HEK293 (cell line): ENCODE data around the gene MUCL3.

Source experiments
- CTCF ChIA-PET: fragments of 350-600 bp; formaldehyde crosslinking; extraction: SDS; loops from one replicate; lab custom pipeline; 2021; ENCODE audit warnings: antibody characterized with exemption; lab: Yijun Ruan, JAX
- POLR2A ChIA-PET: fragments of 300-600 bp; formaldehyde crosslinking; extraction: SDS; loops from one replicate; lab custom pipeline; 2020; ENCODE audit warnings: antibody characterized with exemption, inconsistent platforms; lab: Yijun Ruan, JAX
- H3K27ac ChIP-seq: fragments of 200-500 bp; sonication (Bioruptor generic); 2 replicates; pipeline ENCODE4 v1.5.1; 2014; ENCODE audit warnings: low read depth, low read length, control low read depth, inconsistent platforms; ENCODE audit errors: extremely low read depth
- H3K36me3 ChIP-seq, 2 experiments: fragments of 200-500 bp in 1 of 2; sonication (Bioruptor generic) in 1 of 2; 1 replicate in 1 of 2; 2 replicates in 1 of 2; pipeline ENCODE4 v1.5.1; 2014 to 2017; ENCODE audit warnings: inconsistent platforms in 2 of 2, low read length in 2 of 2; ENCODE audit not compliant: control insufficient read depth in 2 of 2, insufficient read depth in 1 of 2
- H3K4me1 ChIP-seq: fragments of 200-500 bp; sonication (Bioruptor generic); 2 replicates; pipeline ENCODE4 v1.5.1; 2014; ENCODE audit warnings: mild to moderate bottlenecking, low read length, inconsistent platforms; ENCODE audit not compliant: control insufficient read depth, insufficient read depth
- H3K4me3 ChIP-seq: 2 replicates; pipeline ENCODE4 v1.5.1; 2011; ENCODE audit warnings: low read depth, mild to moderate bottlenecking, control low read depth, low read length, moderate library complexity
- H3K9me3 ChIP-seq: fragments of 200-500 bp; sonication (Bioruptor generic); 2 replicates; pipeline ENCODE4 v1.5.1; 2014; ENCODE audit warnings: low read depth, low read length, inconsistent platforms; ENCODE audit not compliant: control insufficient read depth, insufficient read depth
- BCL11A ChIP-seq: fragments of 450-650 bp; formaldehyde crosslinking; IDR thresholded peaks from 2 replicates; pipeline ENCODE4 v1.5.1; 2016; ENCODE audit warnings: low read depth, missing biosample characterization, missing genetic modification characterization
- GLIS1 ChIP-seq: fragments of 450-650 bp; formaldehyde crosslinking; IDR thresholded peaks from 2 replicates; pipeline ENCODE4 v1.5.1; 2016; ENCODE audit warnings: missing biosample characterization, missing genetic modification characterization
- IKZF3 ChIP-seq: fragments of 450-650 bp; IDR thresholded peaks from 2 replicates; pipeline ENCODE4 v1.5.0; 2018; ENCODE audit warnings: missing biosample characterization, mild to moderate bottlenecking, missing genetic modification characterization, moderate library complexity
- MEIS1 ChIP-seq: sonication (generic); formaldehyde crosslinking; IDR thresholded peaks from 2 replicates; pipeline ENCODE4 v1.8.1; 2022; ENCODE audit warnings: missing genetic modification reagents, mild to moderate bottlenecking, borderline replicate concordance
- REPIN1 ChIP-seq: fragments of 450-650 bp; formaldehyde crosslinking; IDR thresholded peaks from 2 replicates; pipeline ENCODE4 v1.5.1; 2017; ENCODE audit warnings: missing biosample characterization, missing genetic modification characterization, low read depth
- SALL2 ChIP-seq: fragments of 450-650 bp; formaldehyde crosslinking; IDR thresholded peaks from 2 replicates; pipeline ENCODE4 v1.5.0; 2017; ENCODE audit warnings: missing biosample characterization, mild to moderate bottlenecking, missing genetic modification characterization, borderline replicate concordance
- YY1 ChIP-seq: fragments of 450-650 bp; formaldehyde crosslinking; IDR thresholded peaks from 2 replicates; pipeline ENCODE4 v1.5.1; 2018; ENCODE audit warnings: missing biosample characterization, missing genetic modification characterization
- ZNF112 ChIP-seq: fragments of 450-650 bp; formaldehyde crosslinking; IDR thresholded peaks from 2 replicates; pipeline ENCODE4 v1.5.0; 2017; ENCODE audit warnings: missing biosample characterization, missing genetic modification characterization
- ZNF24 ChIP-seq: fragments of 450-650 bp; formaldehyde crosslinking; IDR thresholded peaks from 2 replicates; pipeline ENCODE4 v1.5.1; 2016; ENCODE audit warnings: missing biosample characterization, missing genetic modification characterization
- ZNF248 ChIP-seq: fragments of 450-650 bp; formaldehyde crosslinking; IDR thresholded peaks from 2 replicates; pipeline ENCODE4 v1.5.1; 2017; ENCODE audit warnings: missing biosample characterization, missing genetic modification characterization
- ZNF394 ChIP-seq: fragments of 450-650 bp; formaldehyde crosslinking; IDR thresholded peaks from 2 replicates; pipeline ENCODE4 v1.5.1; 2016; ENCODE audit warnings: missing biosample characterization, missing genetic modification characterization, mild to moderate bottlenecking, moderate library complexity, borderline replicate concordance
- ZNF571 ChIP-seq: fragments of 450-650 bp; formaldehyde crosslinking; IDR thresholded peaks from 2 replicates; pipeline ENCODE4 v1.5.0; 2017; ENCODE audit warnings: missing biosample characterization, missing genetic modification characterization
- ZNF624 ChIP-seq: fragments of 450-650 bp; formaldehyde crosslinking; IDR thresholded peaks from 2 replicates; pipeline ENCODE4 v1.5.1; 2017; ENCODE audit warnings: missing biosample characterization, missing genetic modification characterization
- ZNF654 ChIP-seq: fragments of 450-650 bp; formaldehyde crosslinking; IDR thresholded peaks from 2 replicates; pipeline ENCODE4 v1.5.1; 2016; ENCODE audit warnings: low read depth, missing biosample characterization, missing genetic modification characterization
- TF ChIP-seq, protein P1 (sequence below): fragments of 450-650 bp; formaldehyde crosslinking; IDR thresholded peaks from 2 replicates; pipeline ENCODE4 v1.5.1; 2016; ENCODE audit warnings: missing biosample characterization, missing genetic modification characterization
- TF ChIP-seq, protein P2 (sequence below): fragments of 450-650 bp; formaldehyde crosslinking; IDR thresholded peaks from 2 replicates; pipeline ENCODE4 v1.5.1; 2016; ENCODE audit warnings: missing biosample characterization, missing genetic modification characterization
- TF ChIP-seq, protein P3 (sequence below): fragments of 450-650 bp; formaldehyde crosslinking; IDR thresholded peaks from 2 replicates; pipeline ENCODE4 v1.5.1; 2016; ENCODE audit warnings: missing biosample characterization, missing genetic modification characterization
- TF ChIP-seq, protein P4 (sequence below): fragments of 450-650 bp; formaldehyde crosslinking; IDR thresholded peaks from 2 replicates; pipeline ENCODE4 v1.5.1; 2017; ENCODE audit warnings: missing biosample characterization, missing genetic modification characterization
- TF ChIP-seq, protein P5 (sequence below): fragments of 450-650 bp; formaldehyde crosslinking; IDR thresholded peaks from 2 replicates; pipeline ENCODE4 v1.5.1; 2016; ENCODE audit warnings: missing biosample characterization, missing genetic modification characterization
- TF ChIP-seq, protein P6 (sequence below): fragments of 450-650 bp; formaldehyde crosslinking; IDR thresholded peaks from 2 replicates; pipeline ENCODE4; 2016; ENCODE audit warnings: missing biosample characterization, missing genetic modification characterization

The MUCL3 gene

DNA sequence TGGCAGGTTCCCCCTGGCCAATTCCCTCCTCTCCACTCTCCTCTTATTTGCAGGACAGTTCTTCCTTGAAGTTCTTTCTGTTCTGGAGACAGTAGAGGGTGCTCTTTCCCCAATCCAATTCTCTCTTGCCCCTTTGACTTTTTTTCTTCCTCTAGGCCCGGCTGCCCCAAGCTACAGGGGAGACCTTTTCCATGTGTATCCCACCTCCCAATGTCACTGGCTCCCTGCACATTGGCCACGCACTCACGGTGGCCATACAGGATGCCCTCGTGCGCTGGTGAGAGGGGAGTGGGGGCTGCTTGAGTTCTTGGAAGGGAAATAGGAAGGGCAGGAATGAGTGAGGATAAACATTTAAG lies 25.2 kb upstream of the MUCL3 start:
- POLR2A ChIA-PET: interaction anchor here (0.6 to 2.9 kb wide), 9 partner anchors 11 to 193 kb away, joined by 3 to 24 read pairs (median 4); partner anchors contain the start of genes DDR1 and IER3
- TF ChIP-seq IKZF3 (0 out of 2 replicates have a peak, but pooled peaks have one; percentile 18), ZNF654 (tag by site-specific recombination) (peak; percentile 94), ZNF24 (tag by site-specific recombination) (no peak)
- TF ChIP-seq, protein P1, sequence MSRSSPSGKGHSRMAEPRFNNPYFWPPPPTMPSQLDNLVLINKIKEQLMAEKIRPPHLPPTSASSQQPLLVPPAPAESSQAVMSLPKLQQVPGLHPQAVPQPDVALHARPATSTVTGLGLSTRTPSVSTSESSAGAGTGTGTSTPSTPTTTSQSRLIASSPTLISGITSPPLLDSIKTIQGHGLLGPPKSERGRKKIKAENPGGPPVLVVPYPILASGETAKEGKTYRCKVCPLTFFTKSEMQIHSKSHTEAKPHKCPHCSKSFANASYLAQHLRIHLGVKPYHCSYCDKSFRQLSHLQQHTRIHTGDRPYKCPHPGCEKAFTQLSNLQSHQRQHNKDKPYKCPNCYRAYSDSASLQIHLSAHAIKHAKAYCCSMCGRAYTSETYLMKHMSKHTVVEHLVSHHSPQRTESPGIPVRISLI (tag by site-specific recombination): peak; percentile 69
- TF ChIP-seq, protein P2, sequence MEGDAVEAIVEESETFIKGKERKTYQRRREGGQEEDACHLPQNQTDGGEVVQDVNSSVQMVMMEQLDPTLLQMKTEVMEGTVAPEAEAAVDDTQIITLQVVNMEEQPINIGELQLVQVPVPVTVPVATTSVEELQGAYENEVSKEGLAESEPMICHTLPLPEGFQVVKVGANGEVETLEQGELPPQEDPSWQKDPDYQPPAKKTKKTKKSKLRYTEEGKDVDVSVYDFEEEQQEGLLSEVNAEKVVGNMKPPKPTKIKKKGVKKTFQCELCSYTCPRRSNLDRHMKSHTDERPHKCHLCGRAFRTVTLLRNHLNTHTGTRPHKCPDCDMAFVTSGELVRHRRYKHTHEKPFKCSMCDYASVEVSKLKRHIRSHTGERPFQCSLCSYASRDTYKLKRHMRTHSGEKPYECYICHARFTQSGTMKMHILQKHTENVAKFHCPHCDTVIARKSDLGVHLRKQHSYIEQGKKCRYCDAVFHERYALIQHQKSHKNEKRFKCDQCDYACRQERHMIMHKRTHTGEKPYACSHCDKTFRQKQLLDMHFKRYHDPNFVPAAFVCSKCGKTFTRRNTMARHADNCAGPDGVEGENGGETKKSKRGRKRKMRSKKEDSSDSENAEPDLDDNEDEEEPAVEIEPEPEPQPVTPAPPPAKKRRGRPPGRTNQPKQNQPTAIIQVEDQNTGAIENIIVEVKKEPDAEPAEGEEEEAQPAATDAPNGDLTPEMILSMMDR (tag by site-specific recombination): peak; percentile 72
- CTCF ChIA-PET: interaction anchor here (0.5 to 9.9 kb wide), 45 partner anchors 10 to 424 kb away, joined by 3 to 206 read pairs (median 5); partner anchors contain the start of genes MUCL3 and TCF19
- Histone ChIP-seq H3K4me3 (no peak overlapping the region), H3K36me3 (peaks cover 35 to 82% of the 10 kb centered on the region in 2 experiments), H3K27ac (no peak overlapping the region; the same call in 1 of the 2 replicates), H3K9me3 (no peaks in the 10 kb centered on the region), H3K4me1 (peaks cover 6% of the 10 kb centered on the region)

DNA sequence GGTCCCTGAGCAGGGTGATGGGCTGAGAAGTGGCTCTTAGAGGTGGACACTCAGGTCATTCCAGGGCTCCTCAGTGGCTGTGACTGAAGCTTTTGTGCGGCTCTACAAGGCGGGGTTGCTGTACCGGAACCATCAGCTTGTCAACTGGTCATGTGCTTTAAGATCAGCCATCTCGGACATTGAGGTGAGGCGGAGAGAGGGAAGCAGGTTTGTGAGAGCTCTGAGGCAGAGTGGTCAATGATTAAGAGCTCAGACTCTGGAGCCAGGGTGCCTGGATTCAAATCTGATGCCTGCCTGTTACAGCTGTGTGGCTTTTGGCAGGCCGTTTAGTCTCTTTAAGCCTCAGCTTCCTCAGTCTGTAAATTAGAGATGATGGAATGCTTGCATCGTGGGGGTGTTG lies 23.7 kb upstream of the MUCL3 start:
- Histone ChIP-seq H3K27ac (no peak overlapping the region), H3K36me3 (peaks cover 35 to 83% of the 10 kb centered on the region in 2 experiments), H3K4me1 (peaks cover 6% of the 10 kb centered on the region), H3K4me3 (no peak overlapping the region), H3K9me3 (no peaks in the 10 kb centered on the region)
- ChIA-PET CTCF (interaction anchor here (0.6 to 9.9 kb wide), 9 partner anchors 9 to 229 kb away, joined by 3 to 206 read pairs (median 15); no protein-coding TSS in a partner anchor), POLR2A (no interaction called here)
- no peak for TF ChIP-seq YY1 (tag by site-specific recombination)
- no peak for TF ChIP-seq GLIS1 (tag by site-specific recombination)
- TF ChIP-seq SALL2 (tag by site-specific recombination): no peak
- no peak for TF ChIP-seq ZNF112 (tag by site-specific recombination)

DNA sequence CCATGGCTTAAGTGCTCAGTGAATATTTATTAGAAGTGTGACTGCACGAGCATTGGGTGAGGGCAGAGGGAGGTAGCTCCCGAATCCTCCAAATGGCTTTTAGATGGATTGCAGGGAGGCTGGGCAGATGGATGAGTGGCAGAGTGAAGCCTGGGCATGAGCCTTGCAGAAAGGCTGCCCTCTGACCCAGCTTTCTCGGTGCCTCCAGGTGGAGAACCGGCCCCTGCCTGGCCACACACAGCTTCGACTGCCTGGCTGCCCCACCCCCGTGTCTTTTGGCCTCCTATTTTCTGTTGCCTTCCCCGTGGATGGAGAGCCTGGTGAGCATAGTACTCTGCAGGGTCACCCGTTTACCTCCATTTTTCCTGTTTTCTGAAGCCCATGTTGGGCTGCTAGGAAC lies 23.3 kb upstream of the MUCL3 start:
- H3K36me3 ChIP-seq: peaks cover 35 to 83% of the 10 kb centered on the region in 2 experiments
- peaks cover 6% of the 10 kb centered on the region for H3K4me1 ChIP-seq
- no peaks in the 10 kb centered on the region for H3K9me3 ChIP-seq
- no peak overlapping the region for H3K4me3 ChIP-seq
- CTCF ChIA-PET: interaction anchor here (0.7 to 9.9 kb wide), 8 partner anchors 24 to 229 kb away, joined by 3 to 206 read pairs (median 50); no protein-coding TSS in a partner anchor
- POLR2A ChIA-PET: no interaction called here
- no peak overlapping the region for H3K27ac ChIP-seq
- TF ChIP-seq, protein P3, sequence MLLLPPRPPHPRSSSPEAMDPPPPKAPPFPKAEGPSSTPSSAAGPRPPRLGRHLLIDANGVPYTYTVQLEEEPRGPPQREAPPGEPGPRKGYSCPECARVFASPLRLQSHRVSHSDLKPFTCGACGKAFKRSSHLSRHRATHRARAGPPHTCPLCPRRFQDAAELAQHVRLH (tag by site-specific recombination): no peak
- TF ChIP-seq ZNF571 (tag by site-specific recombination) (no peak), REPIN1 (no peak), ZNF624 (tag by site-specific recombination) (no peak), BCL11A (no peak), MEIS1 (CRISPR knock-in tag) (no peak), ZNF394 (tag by site-specific recombination) (no peak), ZNF248 (no peak)
- TF ChIP-seq, protein P4, sequence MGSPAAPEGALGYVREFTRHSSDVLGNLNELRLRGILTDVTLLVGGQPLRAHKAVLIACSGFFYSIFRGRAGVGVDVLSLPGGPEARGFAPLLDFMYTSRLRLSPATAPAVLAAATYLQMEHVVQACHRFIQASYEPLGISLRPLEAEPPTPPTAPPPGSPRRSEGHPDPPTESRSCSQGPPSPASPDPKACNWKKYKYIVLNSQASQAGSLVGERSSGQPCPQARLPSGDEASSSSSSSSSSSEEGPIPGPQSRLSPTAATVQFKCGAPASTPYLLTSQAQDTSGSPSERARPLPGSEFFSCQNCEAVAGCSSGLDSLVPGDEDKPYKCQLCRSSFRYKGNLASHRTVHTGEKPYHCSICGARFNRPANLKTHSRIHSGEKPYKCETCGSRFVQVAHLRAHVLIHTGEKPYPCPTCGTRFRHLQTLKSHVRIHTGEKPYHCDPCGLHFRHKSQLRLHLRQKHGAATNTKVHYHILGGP (tag by site-specific recombination): no peak
- TF ChIP-seq, protein P5, sequence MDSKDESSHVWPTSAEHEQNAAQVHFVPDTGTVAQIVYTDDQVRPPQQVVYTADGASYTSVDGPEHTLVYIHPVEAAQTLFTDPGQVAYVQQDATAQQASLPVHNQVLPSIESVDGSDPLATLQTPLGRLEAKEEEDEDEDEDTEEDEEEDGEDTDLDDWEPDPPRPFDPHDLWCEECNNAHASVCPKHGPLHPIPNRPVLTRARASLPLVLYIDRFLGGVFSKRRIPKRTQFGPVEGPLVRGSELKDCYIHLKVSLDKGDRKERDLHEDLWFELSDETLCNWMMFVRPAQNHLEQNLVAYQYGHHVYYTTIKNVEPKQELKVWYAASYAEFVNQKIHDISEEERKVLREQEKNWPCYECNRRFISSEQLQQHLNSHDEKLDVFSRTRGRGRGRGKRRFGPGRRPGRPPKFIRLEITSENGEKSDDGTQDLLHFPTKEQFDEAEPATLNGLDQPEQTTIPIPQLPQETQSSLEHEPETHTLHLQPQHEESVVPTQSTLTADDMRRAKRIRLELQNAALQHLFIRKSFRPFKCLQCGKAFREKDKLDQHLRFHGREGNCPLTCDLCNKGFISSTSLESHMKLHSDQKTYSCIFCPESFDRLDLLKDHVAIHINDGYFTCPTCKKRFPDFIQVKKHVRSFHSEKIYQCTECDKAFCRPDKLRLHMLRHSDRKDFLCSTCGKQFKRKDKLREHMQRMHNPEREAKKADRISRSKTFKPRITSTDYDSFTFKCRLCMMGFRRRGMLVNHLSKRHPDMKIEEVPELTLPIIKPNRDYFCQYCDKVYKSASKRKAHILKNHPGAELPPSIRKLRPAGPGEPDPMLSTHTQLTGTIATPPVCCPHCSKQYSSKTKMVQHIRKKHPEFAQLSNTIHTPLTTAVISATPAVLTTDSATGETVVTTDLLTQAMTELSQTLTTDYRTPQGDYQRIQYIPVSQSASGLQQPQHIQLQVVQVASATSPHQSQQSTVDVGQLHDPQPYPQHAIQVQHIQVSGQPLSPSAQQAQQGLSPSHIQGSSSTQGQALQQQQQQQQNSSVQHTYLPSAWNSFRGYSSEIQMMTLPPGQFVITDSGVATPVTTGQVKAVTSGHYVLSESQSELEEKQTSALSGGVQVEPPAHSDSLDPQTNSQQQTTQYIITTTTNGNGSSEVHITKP: no peak
- TF ChIP-seq, protein P6, sequence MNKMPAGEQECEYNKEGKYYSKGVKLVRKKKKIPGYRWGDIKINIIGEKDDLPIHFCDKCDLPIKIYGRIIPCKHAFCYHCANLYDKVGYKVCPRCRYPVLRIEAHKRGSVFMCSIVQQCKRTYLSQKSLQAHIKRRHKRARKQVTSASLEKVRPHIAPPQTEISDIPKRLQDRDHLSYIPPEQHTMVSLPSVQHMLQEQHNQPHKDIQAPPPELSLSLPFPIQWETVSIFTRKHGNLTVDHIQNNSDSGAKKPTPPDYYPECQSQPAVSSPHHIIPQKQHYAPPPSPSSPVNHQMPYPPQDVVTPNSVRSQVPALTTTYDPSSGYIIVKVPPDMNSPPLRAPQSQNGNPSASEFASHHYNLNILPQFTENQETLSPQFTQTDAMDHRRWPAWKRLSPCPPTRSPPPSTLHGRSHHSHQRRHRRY (tag by site-specific recombination): no peak
